ENCODE measurements around the gene IL1RAPL1. TPM values are rescaled to one million over a fixed set of nuclear protein-coding genes. Genes with fewer than 3 reads are reported as not detected.

The IL1RAPL1 gene
- total and polyA plus RNA-seq, 2 donors (not counting 3 experiments of a cell fraction or from before 2014, with no cell fraction given), result 0.79 to 1.3 TPM

GRCh38 chrX:28589046-28589445, 1.8 kb downstream of the IL1RAPL1 start:
- BruUV-seq (replicated peaks), result no TSS peak
- H3K27ac ChIP-seq (ENCODE audit: insufficient read depth, low read depth, low read length), result no peak overlapping the region
- no peaks in the 10 kb centered on the region for H4K20me1 ChIP-seq (replicated peaks; ENCODE audit: control insufficient read depth, extremely low read depth, insufficient read depth, low read length)
- H3K9me3 ChIP-seq (replicated peaks; ENCODE audit: control insufficient read depth, insufficient read depth, low read length), result no peaks in the 10 kb centered on the region
- no peak for FAIRE-seq
- intact Hi-C loops (cut with micrococcal nuclease), result loop anchor here (5.0 to 10.0 kb wide), 7 partner anchors 213 to 1316 kb away; no protein-coding TSS in a partner anchor
- H3K4me1 ChIP-seq (ENCODE audit: control insufficient read depth, extremely low read depth, insufficient read depth, low read length), result peaks cover 34% of the 10 kb centered on the region
- ChIA-PET CTCF (no interaction called here), POLR2A (no interaction called here)
- peak overlapping the region; percentile 60 for H3K4me2 ChIP-seq (ENCODE audit: insufficient read depth, low read length)
- H3K36me3 ChIP-seq (ENCODE audit: control insufficient read depth in 2 of 2, extremely low read depth in 1 of 2, insufficient read depth in 2 of 2, low read length in 2 of 2), result no peaks in the 10 kb centered on the region
- peak overlapping the region in 2 of 3 experiments; percentile 30 to 88 for H3K4me3 ChIP-seq (replicated peaks in 1 of 3; ENCODE audit: insufficient read depth in 1 of 3, low read depth in 1 of 3, low read length in 3 of 3)
- dilution Hi-C loops (cut with MboI; ENCODE audit: extremely low pct_ligation_motif_present, low sequenced_read_pairs), result no loop called here
- H3K9me1 ChIP-seq (replicated peaks; ENCODE audit: control insufficient read depth, extremely low read depth, insufficient read depth, low read length), result no peaks in the 10 kb centered on the region
- no peaks in the 10 kb centered on the region for H3K79me2 ChIP-seq (ENCODE audit: control insufficient read depth, insufficient read depth, low read length)
- peak; percentile 7 for DNase-seq (ENCODE audit: low read depth, low spot score)
- TF ChIP-seq FOS (IDR thresholded peaks at IDR 0.05; ENCODE audit: borderline replicate concordance, insufficient read depth, low read length) (no peak), POLR2A (IDR thresholded peaks at IDR 0.05; ENCODE audit: low read depth, low read length) (no peak), GATA2 (IDR thresholded peaks at IDR 0.05; ENCODE audit: insufficient read depth, insufficient read length, low read depth, low read length) (no peak)
- H2AFZ ChIP-seq (ENCODE audit: low read depth, low read length), result no peak overlapping the region
- H3K9ac ChIP-seq (replicated peaks; ENCODE audit: extremely low read depth, insufficient read depth, low read length), result peak overlapping the region; percentile 27
- H3K27me3 ChIP-seq (ENCODE audit: control insufficient read depth in 2 of 2, insufficient read depth in 2 of 2, low read length in 2 of 2), result no peaks in the 10 kb centered on the region

GRCh38 chrX:28590396-28590795, 3.1 kb downstream of the IL1RAPL1 start:
- no peaks in the 10 kb centered on the region for H4K20me1 ChIP-seq (replicated peaks; ENCODE audit: control insufficient read depth, extremely low read depth, insufficient read depth, low read length)
- no peaks in the 10 kb centered on the region for H3K9me1 ChIP-seq (replicated peaks; ENCODE audit: control insufficient read depth, extremely low read depth, insufficient read depth, low read length)
- H3K27me3 ChIP-seq (ENCODE audit: control insufficient read depth in 2 of 2, insufficient read depth in 2 of 2, low read length in 2 of 2), result no peaks in the 10 kb centered on the region
- dilution Hi-C loops (cut with MboI; ENCODE audit: extremely low pct_ligation_motif_present, low sequenced_read_pairs) (no loop called here), intact Hi-C loops (cut with micrococcal nuclease) (loop anchor here (2.0 kb wide), 2 partner anchors 454 to 1070 kb away; no protein-coding TSS in a partner anchor)
- no peak for TF ChIP-seq POLR2A (IDR thresholded peaks at IDR 0.05; ENCODE audit: low read depth, low read length)
- TF ChIP-seq, protein P1, sequence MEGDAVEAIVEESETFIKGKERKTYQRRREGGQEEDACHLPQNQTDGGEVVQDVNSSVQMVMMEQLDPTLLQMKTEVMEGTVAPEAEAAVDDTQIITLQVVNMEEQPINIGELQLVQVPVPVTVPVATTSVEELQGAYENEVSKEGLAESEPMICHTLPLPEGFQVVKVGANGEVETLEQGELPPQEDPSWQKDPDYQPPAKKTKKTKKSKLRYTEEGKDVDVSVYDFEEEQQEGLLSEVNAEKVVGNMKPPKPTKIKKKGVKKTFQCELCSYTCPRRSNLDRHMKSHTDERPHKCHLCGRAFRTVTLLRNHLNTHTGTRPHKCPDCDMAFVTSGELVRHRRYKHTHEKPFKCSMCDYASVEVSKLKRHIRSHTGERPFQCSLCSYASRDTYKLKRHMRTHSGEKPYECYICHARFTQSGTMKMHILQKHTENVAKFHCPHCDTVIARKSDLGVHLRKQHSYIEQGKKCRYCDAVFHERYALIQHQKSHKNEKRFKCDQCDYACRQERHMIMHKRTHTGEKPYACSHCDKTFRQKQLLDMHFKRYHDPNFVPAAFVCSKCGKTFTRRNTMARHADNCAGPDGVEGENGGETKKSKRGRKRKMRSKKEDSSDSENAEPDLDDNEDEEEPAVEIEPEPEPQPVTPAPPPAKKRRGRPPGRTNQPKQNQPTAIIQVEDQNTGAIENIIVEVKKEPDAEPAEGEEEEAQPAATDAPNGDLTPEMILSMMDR (IDR thresholded peaks at IDR 0.05; ENCODE audit: extremely low read depth in 1 of 2, insufficient read depth in 1 of 2, low read depth in 1 of 2, low read length in 2 of 2), result no peak
- TF ChIP-seq FOS (IDR thresholded peaks at IDR 0.05; ENCODE audit: borderline replicate concordance, insufficient read depth, low read length), result no peak
- TF ChIP-seq, protein P2, sequence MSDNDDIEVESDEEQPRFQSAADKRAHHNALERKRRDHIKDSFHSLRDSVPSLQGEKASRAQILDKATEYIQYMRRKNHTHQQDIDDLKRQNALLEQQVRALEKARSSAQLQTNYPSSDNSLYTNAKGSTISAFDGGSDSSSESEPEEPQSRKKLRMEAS (IDR thresholded peaks at IDR 0.05; ENCODE audit: insufficient read depth, insufficient read length), result no peak
- TF ChIP-seq GATA2 (IDR thresholded peaks at IDR 0.05; ENCODE audit: insufficient read depth, insufficient read length, low read depth, low read length), result no peak
- no peak for TF ChIP-seq JUN (IDR thresholded peaks at IDR 0.05; ENCODE audit: borderline replicate concordance, insufficient read depth, insufficient read length, low read depth)
- no peak for TF ChIP-seq MYC (IDR thresholded peaks at IDR 0.05; ENCODE audit: low read depth, low read length)
- TF ChIP-seq POLR2AphosphoS5 (IDR thresholded peaks at IDR 0.05; ENCODE audit: insufficient read depth, low read depth, low read length), result no peak
- no peak for TF ChIP-seq EZH2 (IDR thresholded peaks at IDR 0.05; ENCODE audit: borderline replicate concordance, low read depth, low read length, severe bottlenecking)
- ChIA-PET CTCF (no interaction called here), POLR2A (no interaction called here)
- no peak for FAIRE-seq
- no peak overlapping the region for H3K27ac ChIP-seq (ENCODE audit: insufficient read depth, low read depth, low read length)
- DNase-seq (ENCODE audit: low read depth, low spot score), result peak; percentile 69
- H3K4me2 ChIP-seq (ENCODE audit: insufficient read depth, low read length), result peak overlapping the region; percentile 70
- peak overlapping the region; percentile 16 for H3K9ac ChIP-seq (replicated peaks; ENCODE audit: extremely low read depth, insufficient read depth, low read length)
- no TSS peak for BruUV-seq (replicated peaks)
- H3K9me3 ChIP-seq (replicated peaks; ENCODE audit: control insufficient read depth, insufficient read depth, low read length), result no peaks in the 10 kb centered on the region
- no peaks in the 10 kb centered on the region for H3K79me2 ChIP-seq (ENCODE audit: control insufficient read depth, insufficient read depth, low read length)
- no peak overlapping the region for H2AFZ ChIP-seq (ENCODE audit: low read depth, low read length)
- H3K4me1 ChIP-seq (ENCODE audit: control insufficient read depth, extremely low read depth, insufficient read depth, low read length), result peaks cover 34% of the 10 kb centered on the region
- peak overlapping the region in 2 of 3 experiments; percentile 1 to 36 for H3K4me3 ChIP-seq (replicated peaks in 1 of 3; ENCODE audit: insufficient read depth in 1 of 3, low read depth in 1 of 3, low read length in 3 of 3)
- H3K36me3 ChIP-seq (ENCODE audit: control insufficient read depth in 2 of 2, extremely low read depth in 1 of 2, insufficient read depth in 2 of 2, low read length in 2 of 2), result no peaks in the 10 kb centered on the region

Measured in endothelial cell of umbilical vein (primary cell).